NK-92 treated with Interleukin-12 subunit alpha and Interleukin-12 subunit beta, amount 100 ng/mL, for 24 hours (cell line): Measurements from ENCODE around the gene GPSM1.

Experiments
- DNase-seq: peaks from one replicate; lab custom pipeline; 2025; lab: John Stamatoyannopoulos, UW

GPSM1 gene

DNA sequence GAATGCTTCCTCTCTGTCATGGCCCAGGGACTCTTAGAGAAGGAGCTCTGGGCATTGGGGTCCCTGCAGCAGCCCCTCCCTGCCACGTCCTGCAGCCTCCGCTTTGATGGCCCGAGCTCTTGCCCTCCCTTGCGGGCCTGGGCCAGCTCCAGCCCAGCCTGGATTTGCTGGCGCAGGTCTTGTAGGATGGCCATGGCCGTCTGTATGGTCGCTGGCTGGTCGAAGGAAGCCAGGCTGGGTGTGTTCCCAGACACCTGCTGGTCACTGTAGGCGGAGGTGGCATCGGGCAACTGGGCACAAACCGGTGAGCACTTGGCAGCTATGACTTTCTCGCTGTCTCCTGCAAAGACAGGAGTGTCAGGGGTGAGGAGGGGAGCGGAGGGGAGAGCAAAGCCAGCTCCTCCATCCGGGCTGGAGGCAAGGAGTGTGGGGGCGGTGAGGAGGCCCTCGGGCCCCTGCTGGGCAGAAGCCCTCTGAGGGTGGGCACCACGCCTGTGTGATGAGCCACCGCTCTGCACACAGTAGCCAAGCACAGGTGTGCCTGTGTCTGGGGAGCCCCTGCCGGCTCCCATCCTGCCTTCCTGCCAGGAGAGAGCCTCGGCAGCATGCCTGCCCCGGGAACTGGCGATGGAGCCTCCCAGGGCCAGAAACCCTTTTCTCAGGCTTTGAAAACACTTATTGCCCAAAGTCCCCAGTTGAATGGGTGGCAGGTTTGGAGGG is 35.9 kb upstream of the GPSM1 start:
- no peak for DNase-seq

DNA sequence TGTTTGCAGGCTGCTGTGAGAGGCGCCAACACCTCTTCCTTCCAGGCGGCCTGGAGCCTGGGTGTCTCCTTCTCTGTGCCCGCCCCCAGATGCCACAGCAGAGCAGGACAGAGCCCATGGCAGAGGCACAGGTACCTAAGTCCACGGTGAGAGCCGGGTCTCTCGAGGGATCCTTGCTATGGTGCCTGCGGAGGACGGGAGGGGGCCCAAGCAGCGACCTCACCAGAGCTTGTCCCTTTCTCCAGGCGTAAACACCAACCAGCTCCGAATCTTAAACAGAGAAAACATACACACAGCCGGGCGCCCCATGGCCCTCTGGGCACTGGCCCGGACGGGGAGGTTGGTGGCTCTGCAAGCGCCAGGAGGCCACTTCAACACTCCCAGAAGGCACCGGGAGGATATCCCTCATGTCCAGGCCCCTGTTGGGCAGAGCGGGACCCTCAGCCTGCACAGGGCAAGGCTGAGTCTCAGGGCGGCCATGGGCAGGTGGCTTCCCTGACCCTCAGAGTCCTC is 35.3 kb upstream of the GPSM1 start:
- no peak for DNase-seq

DNA sequence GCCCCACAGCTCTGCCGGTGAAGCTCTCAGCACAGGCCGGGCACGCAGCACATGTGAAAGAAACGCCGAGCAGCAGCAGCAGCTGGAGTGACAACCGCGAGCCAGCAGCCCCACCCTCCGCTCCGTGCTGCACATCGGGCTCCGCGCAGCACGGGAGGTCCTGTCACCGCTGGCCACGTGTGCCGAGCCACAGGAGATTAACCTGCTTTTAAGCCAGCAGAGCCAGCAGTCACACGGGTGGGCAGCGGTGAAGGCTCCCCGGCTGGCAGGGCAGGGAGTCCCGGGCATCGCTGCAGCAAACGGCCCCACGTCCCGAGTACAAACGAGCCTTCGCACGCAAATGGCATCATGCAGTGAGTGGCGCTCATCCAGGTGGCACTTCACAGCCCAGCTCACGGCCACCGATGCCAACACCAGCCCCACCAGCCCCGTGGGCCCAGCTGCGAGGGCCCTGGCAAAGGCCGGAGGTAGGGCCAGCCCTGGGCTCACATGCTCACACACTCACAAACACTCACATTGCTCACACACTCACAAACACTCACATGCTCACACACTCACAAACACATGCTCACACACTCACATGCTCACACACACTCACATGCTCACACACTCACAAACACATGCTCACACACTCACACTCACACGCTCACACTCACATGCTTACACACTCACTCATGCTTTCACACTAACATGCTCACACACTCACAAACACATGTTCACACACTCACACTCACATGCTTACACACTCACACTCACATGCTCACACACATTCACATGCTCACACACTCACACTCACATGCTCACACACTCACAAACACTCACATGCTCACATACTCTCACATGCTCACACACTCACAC is 34.5 kb upstream of the GPSM1 start:
- no peak for DNase-seq

DNA sequence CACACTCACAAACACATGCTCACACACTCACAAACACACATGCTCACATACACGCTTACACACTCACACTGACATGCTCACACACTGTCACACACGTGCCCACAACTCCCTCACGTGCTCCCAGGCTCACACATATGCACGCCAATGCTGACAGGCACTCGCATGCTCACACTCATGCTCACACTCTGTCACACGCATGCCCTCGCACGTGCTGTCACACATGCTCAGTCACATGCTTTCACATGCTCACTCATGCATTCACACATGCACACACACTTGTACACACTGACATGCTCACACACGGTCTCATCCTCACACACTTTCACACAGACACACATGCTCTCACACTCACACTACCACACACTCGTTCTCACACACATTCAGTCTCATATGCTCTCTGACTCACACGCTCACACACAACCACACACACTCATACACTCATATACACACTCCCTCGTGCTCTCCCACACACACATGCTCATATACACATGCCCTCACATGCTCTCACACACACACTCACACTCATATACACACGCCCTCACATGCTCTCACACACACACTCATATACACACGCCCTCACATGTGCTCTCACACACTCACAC is 33.8 kb upstream of the GPSM1 start:
- no peak for DNase-seq

DNA sequence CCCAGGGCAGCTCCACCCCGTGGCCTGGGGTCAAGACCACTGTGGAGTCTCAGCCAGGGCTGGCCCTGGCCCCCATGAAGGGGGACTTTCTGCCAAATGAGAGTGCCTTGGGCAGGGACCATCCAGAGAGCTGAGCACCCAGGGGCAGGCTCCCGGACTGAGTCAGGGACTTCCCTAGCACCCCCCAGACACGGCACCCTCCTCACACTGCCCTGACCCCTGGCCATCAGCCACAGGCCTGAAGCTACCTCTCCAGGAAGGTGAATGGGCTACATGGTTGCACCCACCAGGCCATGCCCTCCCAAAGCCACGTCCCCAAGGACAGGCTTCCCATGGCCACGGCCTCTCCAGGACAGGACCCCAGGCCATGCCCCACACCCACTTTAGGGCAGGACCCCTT is 32.9 kb upstream of the GPSM1 start:
- no peak for DNase-seq

DNA sequence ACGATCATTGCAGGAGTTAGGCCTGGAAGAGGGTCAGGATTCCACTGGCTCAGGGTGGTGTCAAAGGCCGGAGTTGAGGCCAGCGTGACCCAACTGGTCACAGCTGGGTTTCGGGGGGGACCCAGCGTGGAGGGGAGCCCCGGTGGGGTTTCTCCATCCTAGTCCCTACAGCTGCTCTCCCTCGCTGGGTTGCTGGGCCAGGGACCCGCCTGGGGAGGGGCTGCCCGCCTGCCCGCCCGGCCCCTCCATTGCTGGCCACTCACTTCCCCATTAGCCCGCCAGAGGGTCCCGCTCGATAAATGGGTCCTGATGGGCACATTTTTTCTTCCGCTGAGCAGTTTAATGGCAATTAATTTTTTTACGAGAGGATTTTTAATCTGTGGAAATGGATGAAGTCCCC is 32.3 kb upstream of the GPSM1 start:
- no peak for DNase-seq

DNA sequence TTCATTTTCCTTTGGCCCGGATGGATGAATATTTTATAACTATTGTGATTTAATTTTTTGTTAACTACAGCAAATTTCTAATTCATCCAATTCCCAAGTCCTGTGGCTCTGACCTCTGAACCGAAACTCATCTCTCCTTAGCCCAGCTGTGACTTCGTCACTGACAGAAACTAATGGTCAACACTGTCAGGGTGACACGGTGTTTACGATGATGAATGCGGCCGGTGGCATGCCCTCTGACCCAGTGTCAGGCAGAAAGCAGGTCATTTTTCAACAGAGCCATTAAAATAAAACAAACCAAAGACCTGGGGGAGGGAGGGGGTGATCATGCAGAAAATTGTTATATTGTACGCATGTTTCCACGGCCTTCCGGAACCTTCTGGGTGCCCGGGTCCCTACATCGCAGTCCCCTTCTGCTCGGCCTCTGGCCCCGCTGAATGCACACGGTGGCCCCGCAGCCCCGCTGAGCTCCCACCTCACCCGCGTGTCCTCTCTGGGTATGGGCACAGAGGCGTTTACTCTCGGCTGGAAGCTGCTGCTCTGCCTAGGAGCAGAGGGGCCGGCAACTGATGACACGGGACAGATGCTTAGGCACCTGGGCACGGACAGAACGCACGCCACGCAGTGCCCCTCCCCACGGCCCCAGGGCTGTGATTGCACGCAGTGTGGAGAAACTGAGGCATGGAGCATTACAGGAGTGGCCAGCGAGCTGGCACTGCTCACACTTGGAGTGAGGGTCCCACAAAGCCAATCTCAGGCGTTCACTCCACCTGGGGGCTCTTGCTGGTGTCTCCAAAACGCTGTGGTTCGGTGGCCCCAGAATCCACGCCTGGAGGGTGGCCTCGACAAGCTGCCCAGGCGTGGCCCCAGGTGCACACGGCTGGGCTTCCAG is 31.6 kb upstream of the GPSM1 start:
- no peak for DNase-seq

DNA sequence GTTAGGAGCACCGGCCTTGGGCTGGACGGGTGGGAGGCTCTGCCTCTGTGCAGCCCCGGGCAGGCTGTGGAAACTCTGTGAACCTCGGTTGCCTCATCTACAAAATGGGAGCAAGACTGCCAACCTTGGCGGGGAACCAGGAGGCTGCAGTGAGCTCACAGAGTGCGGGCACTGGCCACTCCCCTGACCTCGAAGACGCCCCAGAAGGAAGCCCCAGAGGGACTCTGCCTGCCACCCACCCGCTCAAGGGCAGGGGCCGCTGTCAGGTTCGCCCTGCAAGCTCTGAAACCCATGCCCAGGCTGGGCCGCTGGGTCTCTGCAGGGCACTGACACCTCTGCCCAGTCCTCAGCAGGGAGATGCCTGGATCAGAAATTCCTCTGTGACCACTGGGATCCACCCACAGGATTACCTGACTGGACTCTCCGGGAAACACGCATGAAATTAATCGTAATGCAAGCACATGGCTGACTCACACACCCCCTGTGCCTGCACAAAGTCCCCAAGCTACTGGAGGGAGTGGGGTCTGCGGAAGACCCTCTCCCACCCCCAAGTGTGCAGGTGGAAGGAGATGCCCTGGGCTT is 30.8 kb upstream of the GPSM1 start:
- no peak for DNase-seq

DNA sequence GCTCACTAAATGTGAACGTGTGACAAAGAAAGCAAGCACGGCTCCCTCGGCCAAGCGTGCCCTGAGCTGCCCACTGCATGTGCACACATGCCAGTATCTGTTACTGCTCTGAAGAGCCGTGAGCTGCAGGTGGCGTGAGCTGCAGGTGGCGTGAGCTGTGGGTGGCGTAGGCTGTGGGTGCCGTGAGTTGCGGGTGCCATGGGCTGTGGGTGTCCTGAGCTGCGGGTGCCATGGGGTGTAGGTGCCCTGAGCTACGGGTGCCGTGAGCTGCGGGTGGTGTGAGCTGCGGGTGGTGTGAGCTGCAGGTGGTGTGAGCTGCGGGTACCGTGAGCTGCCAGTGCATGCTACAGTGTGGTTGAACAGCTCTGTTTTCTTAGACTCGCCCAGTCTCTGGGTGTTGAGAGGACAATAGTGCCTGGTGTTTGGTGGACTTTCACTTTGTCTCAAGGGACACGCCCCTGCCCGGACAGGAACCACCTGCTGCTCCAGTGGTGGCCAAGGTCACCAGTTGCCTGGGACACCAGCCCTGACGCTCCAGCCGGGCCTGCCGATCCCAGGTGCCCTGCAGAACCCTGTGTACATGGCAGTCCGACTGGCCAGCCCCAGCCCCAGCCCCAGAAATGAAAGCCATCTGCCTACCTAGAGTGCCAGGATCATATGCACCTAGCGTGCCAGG is 30.2 kb upstream of the GPSM1 start:
- DNase-seq, result no peak

DNA sequence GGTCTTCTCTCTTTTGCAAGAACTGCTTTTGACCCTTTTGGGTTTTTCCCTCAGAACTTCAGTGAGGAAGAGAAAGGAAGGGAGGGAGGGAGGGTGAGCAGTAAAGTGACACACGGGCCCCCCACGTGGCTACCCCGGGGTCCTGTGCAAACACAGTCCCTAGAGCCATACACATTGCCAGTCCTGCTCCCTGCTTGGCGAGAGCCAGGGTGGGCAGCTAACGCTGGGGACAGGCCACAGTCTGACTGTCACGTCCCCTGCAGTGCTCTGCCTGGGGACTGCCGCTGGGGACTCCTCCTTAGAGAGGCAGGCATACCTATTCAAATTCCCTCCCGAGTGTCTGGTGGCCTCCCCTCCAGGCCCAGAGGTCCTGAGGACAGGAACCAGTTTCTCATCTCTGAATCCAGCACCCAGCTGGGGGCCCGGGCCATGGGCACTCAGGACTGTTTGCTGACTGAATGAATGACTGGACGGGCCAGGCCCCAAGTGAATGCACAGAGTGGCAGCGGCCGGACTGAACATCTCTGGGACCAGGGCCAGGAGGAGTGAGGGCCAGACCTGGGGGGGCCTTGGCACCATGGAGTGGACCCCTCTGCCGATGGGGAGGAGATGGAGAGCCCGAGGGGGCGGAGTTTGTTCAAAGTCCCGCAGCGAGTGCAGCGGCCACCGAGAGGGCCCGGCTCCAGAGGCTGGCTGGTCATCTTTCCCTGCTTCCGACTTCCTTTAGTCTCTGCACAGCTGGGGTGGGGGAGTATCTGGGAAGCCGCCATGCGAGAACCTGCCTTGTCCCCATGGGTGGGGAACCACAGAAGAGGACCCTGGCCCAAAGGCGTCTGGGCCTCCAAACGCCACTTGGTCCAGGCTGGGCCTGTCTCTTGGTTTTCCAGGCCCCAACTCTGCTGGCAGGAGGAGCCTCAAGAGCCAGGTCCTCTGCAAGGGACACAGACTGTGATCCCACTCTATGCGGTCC is 29.3 kb upstream of the GPSM1 start:
- no peak for DNase-seq

DNA sequence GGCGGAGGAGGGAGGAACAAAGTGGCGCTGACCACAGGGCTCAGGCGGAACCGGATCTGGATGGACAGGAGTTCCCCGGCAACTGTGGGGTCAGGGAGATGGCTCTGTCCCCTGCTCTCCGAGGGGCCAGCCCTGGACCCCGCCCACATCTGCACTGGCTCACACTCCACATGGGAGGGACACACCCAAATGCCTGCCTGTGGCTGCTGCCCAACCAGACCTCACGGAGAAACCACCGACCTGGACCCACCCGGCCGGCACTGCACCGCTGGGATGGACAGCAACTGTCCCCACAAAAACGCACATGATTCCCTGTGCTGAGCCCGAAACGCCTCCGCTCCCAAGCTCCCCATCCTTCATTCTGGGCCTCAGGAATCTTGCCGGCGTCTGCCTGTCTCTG is 28.2 kb upstream of the GPSM1 start:
- DNase-seq, result no peak

DNA sequence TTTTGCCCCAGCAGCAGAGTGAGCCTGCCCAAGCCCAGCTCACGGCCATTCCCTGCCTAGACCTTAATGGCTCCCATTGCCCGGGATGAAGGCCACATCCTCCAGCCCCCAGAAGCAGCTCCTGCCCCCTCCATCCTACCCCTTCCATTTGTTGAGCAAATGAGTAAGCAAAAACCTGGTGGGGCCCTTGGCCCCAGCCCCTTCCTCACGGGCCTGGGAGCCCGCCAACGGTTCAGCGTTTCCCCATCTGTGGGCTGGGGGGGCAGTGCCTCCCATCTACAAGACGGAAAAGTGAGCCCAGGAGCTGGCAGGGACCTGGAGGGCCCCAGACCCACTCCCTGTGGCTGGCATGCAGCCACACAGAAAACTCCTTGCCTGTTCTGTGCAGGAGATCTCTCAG is 27.8 kb upstream of the GPSM1 start:
- DNase-seq, result no peak

DNA sequence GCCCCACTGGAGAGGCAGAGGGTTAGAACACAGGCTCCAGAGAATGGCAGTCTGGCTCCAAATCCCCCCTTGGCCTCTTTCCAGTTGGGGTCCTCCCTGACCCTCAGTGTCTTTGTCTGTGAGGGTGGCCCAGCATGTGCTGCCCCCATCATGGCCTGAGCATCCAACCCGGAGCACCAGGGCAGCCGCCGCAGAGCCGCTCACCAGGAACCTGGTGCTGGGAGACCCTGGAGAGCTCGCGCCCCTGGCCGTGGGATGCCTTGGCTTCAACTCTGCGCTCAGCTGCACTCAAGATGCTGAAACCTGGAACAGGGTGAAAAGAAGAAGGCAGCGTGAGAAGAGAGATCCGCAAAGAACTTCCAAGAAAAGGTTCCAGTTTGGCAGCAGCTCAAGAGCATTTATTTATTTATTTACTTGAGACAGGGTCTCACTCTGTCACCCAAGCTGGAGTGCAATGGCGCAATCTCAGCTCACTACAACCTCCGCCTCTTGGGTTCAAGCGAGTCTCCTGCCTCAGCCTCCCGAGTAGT is 27.3 kb upstream of the GPSM1 start:
- no peak for DNase-seq

DNA sequence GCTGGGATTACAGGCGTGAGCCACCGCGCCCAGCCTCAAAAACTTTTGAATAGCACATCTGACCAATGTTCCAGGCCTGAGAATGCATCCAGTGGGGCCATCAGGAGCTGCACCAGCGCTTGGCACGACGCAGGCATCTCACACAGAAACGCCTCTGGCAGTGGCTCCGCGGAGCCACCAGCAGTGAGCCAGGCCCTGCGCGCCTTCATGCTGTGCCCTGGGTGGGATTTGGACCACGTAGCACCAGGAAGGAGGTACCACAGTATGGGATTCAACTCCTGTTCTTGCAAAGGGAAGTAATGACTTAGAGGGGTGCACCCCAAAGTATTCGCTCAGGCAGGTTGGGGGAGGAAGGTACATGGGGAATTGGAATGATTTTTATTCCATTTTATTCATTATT is 26.5 kb upstream of the GPSM1 start:
- no peak for DNase-seq

DNA sequence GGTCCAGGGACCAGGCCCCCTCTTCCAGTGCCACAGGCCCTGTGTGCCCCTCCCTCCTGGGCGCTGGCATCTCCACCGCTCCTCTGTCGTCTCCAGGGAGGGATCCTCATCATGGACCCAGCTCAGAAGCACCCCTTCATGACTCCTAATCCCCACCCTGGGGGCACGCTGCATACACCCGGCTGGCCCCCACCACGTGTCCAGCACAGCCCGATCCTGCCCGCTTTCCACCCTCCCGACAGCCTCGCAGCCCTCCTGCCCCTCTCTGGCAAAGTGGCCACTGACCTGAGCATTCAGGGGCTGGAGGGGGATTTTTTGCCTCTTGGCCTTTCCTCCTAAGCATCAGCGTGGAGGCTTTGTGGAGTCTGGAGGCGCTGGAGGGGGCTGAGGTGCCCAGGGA is 24.8 kb upstream of the GPSM1 start:
- no peak for DNase-seq

DNA sequence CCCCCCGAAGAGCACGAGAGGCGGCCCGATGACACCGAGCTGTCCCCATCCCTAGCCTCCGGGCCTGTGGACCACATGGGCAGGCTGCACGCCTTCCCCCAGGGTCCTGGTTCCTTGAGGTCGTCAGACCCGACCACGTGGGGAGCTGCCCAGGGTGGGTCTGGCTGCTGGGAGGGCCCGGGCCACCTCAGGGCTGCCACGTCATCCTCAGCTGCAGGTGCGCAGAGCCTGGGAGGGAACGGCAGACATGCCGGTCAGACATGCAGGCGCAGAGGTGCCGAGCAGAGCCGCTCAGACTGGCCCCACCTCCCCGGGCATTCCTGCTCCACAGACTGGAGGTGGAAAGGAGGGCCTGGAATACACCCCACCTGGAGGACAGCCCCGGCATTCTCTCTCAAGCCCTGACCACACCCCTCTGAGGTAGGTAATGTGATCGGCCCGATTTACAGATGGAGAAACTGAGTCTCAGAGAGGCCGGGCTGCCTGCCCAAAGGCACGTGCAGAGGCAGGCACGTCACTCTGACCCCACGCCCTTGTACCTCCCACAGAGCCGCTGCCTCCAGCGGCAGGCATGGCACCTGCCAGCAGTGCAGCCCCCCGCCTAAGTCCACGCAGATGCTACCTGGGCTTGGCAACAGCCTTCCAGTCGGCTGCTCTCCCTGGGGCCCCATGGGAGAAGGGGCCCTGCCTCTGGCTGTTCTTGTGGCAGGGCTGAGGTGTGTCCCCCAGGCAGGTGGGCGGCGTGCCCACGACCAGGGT is 24.1 kb upstream of the GPSM1 start:
- no peak for DNase-seq

DNA sequence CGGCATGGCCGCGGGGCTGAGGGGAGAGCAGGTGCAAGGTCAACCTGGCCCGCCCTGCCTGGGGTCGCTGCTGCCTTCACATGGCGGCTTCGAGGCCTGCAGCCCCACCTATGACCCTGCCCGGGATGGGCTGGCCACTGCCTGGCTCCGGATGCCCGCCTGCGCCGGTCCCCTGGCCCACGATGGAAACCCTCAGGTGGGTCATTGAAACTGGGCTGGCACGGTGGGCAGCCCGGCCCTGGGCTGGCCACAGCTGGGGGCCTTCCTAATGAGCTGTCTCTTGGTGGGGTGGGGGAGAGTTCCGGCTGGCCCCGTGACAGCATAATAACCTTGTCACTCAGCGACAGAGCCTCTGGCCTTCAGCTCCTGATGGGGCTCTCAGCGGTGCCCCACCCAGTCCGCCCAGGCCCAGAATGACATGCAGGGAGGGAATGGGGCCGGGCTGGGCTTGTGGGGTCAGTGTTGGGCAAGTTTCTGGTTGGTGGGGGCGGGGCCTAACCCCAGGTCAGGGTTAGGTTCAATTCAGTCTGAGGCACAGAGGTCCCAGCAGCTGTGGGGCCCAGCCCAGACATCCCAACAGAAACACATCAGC is 23.4 kb upstream of the GPSM1 start, which contains the start of gene CCDC187:
CCDC187 (minus strand) TSS at position 270 of the 592 bp plus-strand sequence; CDS start at position 6, 264 bp downstream.
- DNase-seq, result no peak

DNA sequence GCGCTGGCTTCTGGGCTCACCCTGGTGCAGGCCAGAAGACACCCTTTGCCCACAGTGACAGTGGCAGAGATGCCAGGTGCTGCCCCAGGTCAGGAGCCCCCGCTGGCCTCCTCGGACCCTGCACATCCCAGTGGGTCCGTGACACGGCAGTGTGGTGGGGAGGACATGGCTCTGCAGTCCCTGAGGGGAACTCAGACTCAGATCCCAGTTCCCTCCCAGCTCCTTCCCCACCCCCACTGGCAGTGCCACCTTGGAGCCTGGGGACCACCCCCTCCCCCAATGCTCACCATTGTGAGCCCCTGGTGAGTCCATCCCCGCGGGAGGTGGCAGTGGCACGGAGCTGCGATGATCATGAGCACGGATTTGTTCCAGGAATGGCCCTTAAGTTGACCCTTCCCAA is 22.9 kb upstream of the GPSM1 start:
- no peak for DNase-seq
